Endothelial cell of umbilical vein (primary cell): Measurements from ENCODE around the gene ADGRG1. TPM values are rescaled to one million over a fixed set of nuclear protein-coding genes. Genes with fewer than 3 reads are reported as not detected.

Source experiments
- BruUV-seq: library from RNA; stranded (reverse); fragments of 400-500 nt; replicated peaks from 2 replicates; lab custom pipeline; 2021; lab: Mats Ljungman, UMichigan
- CTCF ChIA-PET: fragments of 300-600, 350-600 bp; sonication (Branson Sonifier 250); formaldehyde crosslinking; loops from one replicate; lab custom pipeline; 2021; ENCODE audit warnings: antibody characterized with exemption, inconsistent platforms; lab: Charles Lee
- POLR2A ChIA-PET: fragments of 300-600, 350-600 bp; sonication (Branson Sonifier 250); formaldehyde crosslinking; loops from one replicate; lab custom pipeline; 2021; ENCODE audit warnings: antibody characterized with exemption, inconsistent platforms; lab: Charles Lee
- DNase-seq: peaks from one replicate; pipeline ENCODE4 v3.0.0-alpha.2; 2011; ENCODE audit warnings: low read depth, low spot score
- FAIRE-seq: peaks from 2 replicates; lab custom pipeline; 2011; peaks lifted over from hg19 to GRCh38; lab: Jason Lieb, UNC
- H2AFZ ChIP-seq: 2 replicates; pipeline ENCODE4 v1.6.0; 2012; ENCODE audit warnings: low read depth, low read length, control low read depth, inconsistent platforms
- H3K27ac ChIP-seq: 2 replicates; pipeline ENCODE4 v1.5.1; 2011; ENCODE audit warnings: low read depth, mild to moderate bottlenecking, control low read depth, low read length, moderate library complexity; ENCODE audit not compliant: insufficient read depth
- H3K27me3 ChIP-seq, 2 experiments: 2 replicates each; pipeline versions ENCODE4 v1.6.0 to v1.6.1; 2011; ENCODE audit warnings: low read length in 2 of 2, mixed read lengths in 1 of 2; ENCODE audit not compliant: control insufficient read depth in 2 of 2, insufficient read depth in 2 of 2
- H3K36me3 ChIP-seq, 2 experiments: 2 replicates in 1 of 2; 3 replicates in 1 of 2; pipeline ENCODE4 v1.5.1; 2011; ENCODE audit warnings: low read length in 2 of 2, mild to moderate bottlenecking in 1 of 2, moderate library complexity in 1 of 2; ENCODE audit not compliant: control insufficient read depth in 2 of 2, insufficient read depth in 2 of 2; ENCODE audit errors: extremely low read depth in 1 of 2
- H3K4me1 ChIP-seq: 3 replicates; pipeline ENCODE4 v1.5.1; 2011; ENCODE audit warnings: mild to moderate bottlenecking, low read length; ENCODE audit not compliant: control insufficient read depth, insufficient read depth; ENCODE audit errors: extremely low read depth
- H3K4me2 ChIP-seq: 2 replicates; pipeline ENCODE4 v1.6.1; 2011; ENCODE audit warnings: low read length, control low read depth, mixed read lengths; ENCODE audit not compliant: insufficient read depth
- H3K4me3 ChIP-seq, 3 experiments: fragments of 200-600 bp in 1 of 3; sonication (generic), shearing (Covaris generic) in 1 of 3; replicated peaks in 1 of 3; 2 replicates each; pipeline ENCODE4 v1.5.1; 2011 to 2016; ENCODE audit warnings: control low read depth in 3 of 3, low read length in 3 of 3, mild to moderate bottlenecking in 2 of 3, inconsistent platforms in 1 of 3, low read depth in 1 of 3, moderate library complexity in 1 of 3; ENCODE audit not compliant: insufficient read depth in 1 of 3
- H3K79me2 ChIP-seq: 2 replicates; pipeline ENCODE4 v1.6.0; 2012; ENCODE audit warnings: low read length, inconsistent platforms; ENCODE audit not compliant: control insufficient read depth, insufficient read depth
- H3K9ac ChIP-seq: replicated peaks from 2 replicates; pipeline ENCODE3; 2011; ENCODE audit warnings: low read length, control low read depth; ENCODE audit not compliant: insufficient read depth; ENCODE audit errors: extremely low read depth
- H3K9me1 ChIP-seq: replicated peaks from 3 replicates; pipeline ENCODE4 v1.6.0; 2011; ENCODE audit warnings: mild to moderate bottlenecking, low read length; ENCODE audit not compliant: control insufficient read depth, insufficient read depth; ENCODE audit errors: extremely low read depth
- H3K9me3 ChIP-seq: replicated peaks from 2 replicates; pipeline ENCODE4 v1.5.1; 2012; ENCODE audit warnings: low read length, inconsistent platforms; ENCODE audit not compliant: control insufficient read depth, insufficient read depth
- H4K20me1 ChIP-seq: replicated peaks from 2 replicates; pipeline ENCODE3; 2011; ENCODE audit warnings: mild to moderate bottlenecking, low read length; ENCODE audit not compliant: control insufficient read depth, insufficient read depth; ENCODE audit errors: extremely low read depth
- FOS ChIP-seq: IDR thresholded peaks from 2 replicates; pipeline ENCODE4 v1.6.1; 2011; ENCODE audit warnings: mild to moderate bottlenecking, low read length, moderate library complexity, borderline replicate concordance; ENCODE audit not compliant: insufficient read depth
- GATA2 ChIP-seq: IDR thresholded peaks from 2 replicates; pipeline ENCODE4 v1.7.0; 2011; ENCODE audit warnings: low read depth, mild to moderate bottlenecking, moderate library complexity, mixed read lengths, low read length; ENCODE audit not compliant: insufficient read length, insufficient read depth
- MYC ChIP-seq: IDR thresholded peaks from one replicate; pipeline ENCODE4 v1.6.1; 2011; ENCODE audit warnings: mild to moderate bottlenecking, low read depth, low read length
- POLR2AphosphoS5 ChIP-seq: IDR thresholded peaks from 2 replicates; pipeline ENCODE4 v1.6.1; 2012; ENCODE audit warnings: low read depth, mild to moderate bottlenecking, control low read depth, low read length, moderate library complexity; ENCODE audit not compliant: insufficient read depth
- dilution Hi-C: fragments of 300-500 bp; cut with MboI; formaldehyde crosslinking; loops from one replicate; pipeline ENCODE4 v1.15.0; 2019; ENCODE audit warnings: low sequenced_read_pairs; ENCODE audit not compliant: extremely low pct_ligation_motif_present
- intact Hi-C: fragments of 100-400 bp; cut with micrococcal nuclease; formaldehyde crosslinking; loops from one replicate; pipeline ENCODE4 v1.10.0; 2022
- polyA plus RNA-seq, 4 experiments: library from polyadenylated mRNA; depleted of rRNA in 3 of 4; stranded (reverse) in 3 of 4; unstranded in 1 of 4; fragments of >200 nt; gene quantifications; 2 replicates each; pipeline versions ENCODE4 v1.2.1 to v1.2.3, GENCODE V29; 2011 to 2012; ENCODE audit warnings: missing spikeins in 1 of 4
- total RNA-seq: library from RNA; stranded (reverse); gene quantifications from 2 replicates; pipeline ENCODE4 v1.2.3, GENCODE V29; 2021
- TF ChIP-seq, protein P1 (sequence below), 2 donors: IDR thresholded peaks; 1 replicate in 1 of 2; 2 replicates in 1 of 2; pipeline ENCODE4 v1.5.1; 2011; ENCODE audit warnings: low read length in 2 of 2, mild to moderate bottlenecking in 2 of 2, moderate library complexity in 2 of 2, control low read depth in 1 of 2, inconsistent platforms in 1 of 2, low read depth in 1 of 2; ENCODE audit not compliant: insufficient read depth in 1 of 2; ENCODE audit errors: extremely low read depth in 1 of 2

Gene ADGRG1
- total and polyA plus RNA-seq, 2 donors (not counting 3 experiments of a cell fraction or from before 2014, with no cell fraction given): 45.6 to 92.5 TPM

- Histone ChIP-seq H4K20me1 (no peaks in the 10 kb centered on the region), H3K4me2 (no peak overlapping the region), H3K4me1 (no peaks in the 10 kb centered on the region), H3K27me3 (no peaks in the 10 kb centered on the region), H3K79me2 (no peaks in the 10 kb centered on the region), H3K4me3 (no peak overlapping the region), H3K27ac (no peak overlapping the region), H3K9me3 (no peaks in the 10 kb centered on the region), H3K9me1 (no peaks in the 10 kb centered on the region), H3K36me3 (no peaks in the 10 kb centered on the region), H2AFZ (no peak overlapping the region), H3K9ac (no peak overlapping the region)
- POLR2A ChIA-PET: no interaction called here
- intact Hi-C loops (no loop called here), dilution Hi-C loops (no loop called here)
- DNase-seq (no peak), FAIRE-seq (no peak)
- no peak for TF ChIP-seq GATA2
- no peak for TF ChIP-seq POLR2AphosphoS5
- TF ChIP-seq FOS: no peak
- TF ChIP-seq MYC: no peak
- TF ChIP-seq, protein P1, sequence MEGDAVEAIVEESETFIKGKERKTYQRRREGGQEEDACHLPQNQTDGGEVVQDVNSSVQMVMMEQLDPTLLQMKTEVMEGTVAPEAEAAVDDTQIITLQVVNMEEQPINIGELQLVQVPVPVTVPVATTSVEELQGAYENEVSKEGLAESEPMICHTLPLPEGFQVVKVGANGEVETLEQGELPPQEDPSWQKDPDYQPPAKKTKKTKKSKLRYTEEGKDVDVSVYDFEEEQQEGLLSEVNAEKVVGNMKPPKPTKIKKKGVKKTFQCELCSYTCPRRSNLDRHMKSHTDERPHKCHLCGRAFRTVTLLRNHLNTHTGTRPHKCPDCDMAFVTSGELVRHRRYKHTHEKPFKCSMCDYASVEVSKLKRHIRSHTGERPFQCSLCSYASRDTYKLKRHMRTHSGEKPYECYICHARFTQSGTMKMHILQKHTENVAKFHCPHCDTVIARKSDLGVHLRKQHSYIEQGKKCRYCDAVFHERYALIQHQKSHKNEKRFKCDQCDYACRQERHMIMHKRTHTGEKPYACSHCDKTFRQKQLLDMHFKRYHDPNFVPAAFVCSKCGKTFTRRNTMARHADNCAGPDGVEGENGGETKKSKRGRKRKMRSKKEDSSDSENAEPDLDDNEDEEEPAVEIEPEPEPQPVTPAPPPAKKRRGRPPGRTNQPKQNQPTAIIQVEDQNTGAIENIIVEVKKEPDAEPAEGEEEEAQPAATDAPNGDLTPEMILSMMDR (IDR thresholded peaks at IDR 0.05; ENCODE audit: extremely low read depth in 1 of 2, insufficient read depth in 1 of 2, low read depth in 1 of 2, low read length in 2 of 2): no peak
- CTCF ChIA-PET: no interaction called here
- BruUV-seq: no TSS peak
Measured at GRCh38 chr16:57699899-57700298, 71.5 kb downstream of the ADGRG1 start.
